Upper lobe of right lung (tissue), 1 donor: ENCODE measurements around the gene DNAJC6. TPM values are rescaled to one million over a fixed set of nuclear protein-coding genes. Genes with fewer than 3 reads are reported as not detected.

Experiments
- ATAC-seq: fragments of 200-7000 bp; cut with Tn5 transposase; one replicate; pipeline ENCODE4 v1.9.1; 2020; ENCODE audit warnings: mild to moderate bottlenecking, moderate library complexity
- DNase-seq: peaks from one replicate; pipeline ENCODE4 v3.0.0-alpha.2; 2020
- H3K27ac ChIP-seq: fragments of 200-600 bp; one replicate; pipeline ENCODE4 v1.8.0; 2022
- H3K27me3 ChIP-seq: fragments of 200-600 bp; one replicate; pipeline ENCODE4 v1.8.0; 2022; ENCODE audit warnings: mild to moderate bottlenecking
- H3K36me3 ChIP-seq: fragments of 200-600 bp; one replicate; pipeline ENCODE4 v1.8.0; 2022
- H3K4me1 ChIP-seq: fragments of 200-600 bp; one replicate; pipeline ENCODE4 v1.8.0; 2022
- H3K4me3 ChIP-seq: fragments of 200-600 bp; one replicate; pipeline ENCODE4 v1.8.0; 2022; ENCODE audit warnings: mild to moderate bottlenecking
- H3K9me3 ChIP-seq: fragments of 200-600 bp; one replicate; pipeline ENCODE4 v1.8.0; 2022
- CTCF ChIP-seq: fragments of 200-600 bp; IDR thresholded peaks from one replicate; pipeline ENCODE4 v1.8.0; 2022; ENCODE audit warnings: antibody characterized with exemption
- intact Hi-C: fragments of 100-400 bp; cut with DNase I; formaldehyde crosslinking; loops from one replicate; pipeline ENCODE4 v1.11.0; 2022
- total RNA-seq: library from RNA; stranded (reverse); fragmentation: NEBNext Ultra II Directional; extraction: Animal tissue kit (Norgen Biotek cat#: 25700); gene quantifications from one replicate; pipeline ENCODE4 v1.2.1, GENCODE V29; 2021
- donor health status: DM: no; HTN: yes; CAD: no; lungs with severe emphysema.

Gene DNAJC6
- total RNA-seq, 1 donor from 2014 or later, result 6.6 TPM

DNA sequence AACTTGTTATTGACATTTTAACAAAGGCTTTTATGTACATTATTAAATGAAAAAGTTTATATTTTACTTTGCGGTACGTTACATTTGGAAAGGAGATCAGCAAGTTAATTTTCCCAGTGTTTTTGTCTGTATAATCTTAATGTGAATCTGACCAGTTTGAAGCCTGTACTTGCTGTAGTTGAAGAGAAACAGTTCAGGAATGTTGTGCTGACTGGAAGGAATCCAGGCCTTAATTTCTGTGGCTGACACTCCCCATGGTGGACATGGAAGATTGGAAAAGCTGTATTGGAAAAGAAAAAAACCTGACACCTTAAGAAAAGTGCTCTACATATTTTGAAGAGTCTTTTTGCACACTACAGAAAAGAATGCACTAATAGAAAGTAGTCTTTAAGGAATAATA lies 126.6 kb downstream of the DNAJC6 start:
- Histone ChIP-seq H3K4me1 (peaks cover 4% of the 10 kb centered on the region), H3K27ac (no peak overlapping the region), H3K27me3 (no peaks in the 10 kb centered on the region), H3K36me3 (peaks cover 31% of the 10 kb centered on the region), H3K9me3 (no peaks in the 10 kb centered on the region), H3K4me3 (no peak overlapping the region)
- intact Hi-C loops, result no loop called here
- ATAC-seq (peak; percentile 34), DNase-seq (no peak)
- no peak for TF ChIP-seq CTCF

DNA sequence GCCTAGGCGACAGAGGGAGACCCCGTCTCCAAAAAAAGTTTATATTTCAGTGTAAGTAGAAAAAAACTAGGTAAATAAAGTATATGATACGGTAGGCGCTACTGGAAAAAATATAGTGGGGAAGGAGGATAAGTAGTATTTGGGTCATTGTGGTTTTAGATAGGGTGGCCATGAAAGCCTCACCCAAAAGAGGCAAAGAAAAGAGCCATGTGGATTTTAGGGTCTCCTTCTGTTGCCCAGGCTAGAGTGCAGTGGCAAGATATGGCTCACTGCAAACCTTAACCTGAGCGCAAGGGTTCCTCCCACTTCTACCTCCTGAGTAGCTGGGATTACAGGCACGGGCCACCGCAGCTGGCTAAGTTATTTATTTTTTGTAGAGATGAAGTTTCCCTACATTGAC lies 128.3 kb downstream of the DNAJC6 start:
- no peak overlapping the region for H3K4me3 ChIP-seq
- H3K9me3 ChIP-seq, result no peaks in the 10 kb centered on the region
- TF ChIP-seq CTCF, result no peak
- intact Hi-C loops, result no loop called here
- no peak for ATAC-seq
- DNase-seq, result no peak
- H3K27me3 ChIP-seq, result no peaks in the 10 kb centered on the region
- no peaks in the 10 kb centered on the region for H3K4me1 ChIP-seq
- H3K27ac ChIP-seq, result no peak overlapping the region
- peaks cover 20% of the 10 kb centered on the region for H3K36me3 ChIP-seq

GRCh38 chr1:65440322-65440900 lies 131.1 kb downstream of the DNAJC6 start:
- H3K27ac ChIP-seq, result no peak overlapping the region
- DNase-seq, result no peak
- TF ChIP-seq CTCF, result no peak
- no peaks in the 10 kb centered on the region for H3K4me1 ChIP-seq
- no peaks in the 10 kb centered on the region for H3K36me3 ChIP-seq
- no peaks in the 10 kb centered on the region for H3K9me3 ChIP-seq
- ATAC-seq, result no peak
- intact Hi-C loops, result no loop called here
- no peaks in the 10 kb centered on the region for H3K27me3 ChIP-seq
- H3K4me3 ChIP-seq, result no peak overlapping the region

GRCh38 chr1:65440915-65441314 lies 131.6 kb downstream of the DNAJC6 start:
- no peaks in the 10 kb centered on the region for H3K36me3 ChIP-seq
- TF ChIP-seq CTCF, result no peak
- intact Hi-C loops, result no loop called here
- H3K9me3 ChIP-seq, result no peaks in the 10 kb centered on the region
- H3K4me1 ChIP-seq, result no peaks in the 10 kb centered on the region
- no peaks in the 10 kb centered on the region for H3K27me3 ChIP-seq
- no peak overlapping the region for H3K4me3 ChIP-seq
- ATAC-seq (no peak), DNase-seq (no peak)
- H3K27ac ChIP-seq, result no peak overlapping the region

DNA sequence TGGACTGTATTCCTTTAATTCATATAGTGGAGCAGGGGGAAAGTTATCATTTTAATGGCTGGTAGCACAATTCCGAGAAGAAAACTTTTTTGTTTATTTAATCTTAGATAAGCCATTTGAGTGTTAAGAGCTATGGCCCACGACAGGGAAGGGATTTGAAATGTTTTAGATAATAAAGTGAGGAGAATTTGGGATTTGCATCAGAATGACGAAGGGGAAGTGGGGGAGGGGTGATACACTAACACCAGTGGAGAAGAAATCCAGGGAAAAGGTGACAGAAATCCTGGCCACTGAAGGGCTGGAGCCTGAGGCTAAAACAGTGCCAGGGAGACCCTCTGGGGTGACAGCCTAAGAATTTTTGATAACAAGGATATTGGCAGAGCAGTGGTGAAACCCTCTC lies 132.1 kb downstream of the DNAJC6 start:
- DNase-seq (no peak), ATAC-seq (no peak)
- Histone ChIP-seq H3K27me3 (no peaks in the 10 kb centered on the region), H3K9me3 (no peaks in the 10 kb centered on the region), H3K27ac (no peak overlapping the region), H3K4me3 (no peak overlapping the region), H3K36me3 (no peaks in the 10 kb centered on the region), H3K4me1 (no peaks in the 10 kb centered on the region)
- intact Hi-C loops, result no loop called here
- TF ChIP-seq CTCF, result no peak

- DNase-seq (no peak), ATAC-seq (no peak)
- Histone ChIP-seq H3K27me3 (no peaks in the 10 kb centered on the region), H3K4me3 (no peak overlapping the region), H3K36me3 (no peaks in the 10 kb centered on the region), H3K27ac (no peak overlapping the region), H3K4me1 (no peaks in the 10 kb centered on the region), H3K9me3 (no peaks in the 10 kb centered on the region)
- no peak for TF ChIP-seq CTCF
- intact Hi-C loops, result no loop called here
These were observed 133.1 kb downstream of the DNAJC6 start for GRCh38 chr1:65442442-65442841.
